T-helper 2 cell treated with Interferon-gamma antibody and Interleukin-4, amounts not matched to agents 100 ng/mL and 5 ng/mL, for 36 hours (primary cell): Measurements from ENCODE around the gene CPN1. TPM values are rescaled to one million over a fixed set of nuclear protein-coding genes. Genes with fewer than 3 reads are reported as not detected.
"Not testable (repeated sequence)": the region's sequence is repeated elsewhere in the genome, so short reads cannot be mapped to it uniquely, and the experiment has no call there.

Experiments used
- intact Hi-C: fragments of 100-400 bp; cut with micrococcal nuclease; formaldehyde crosslinking; loops from one replicate; pipeline ENCODE4 v1.15.1; 2023
- total RNA-seq: library from RNA; stranded (reverse); gene quantifications from 2 replicates; pipeline ENCODE4 v1.2.3, GENCODE V29; 2022

CPN1 gene
- total RNA-seq, 1 donor from 2014 or later = not detected

DNA sequence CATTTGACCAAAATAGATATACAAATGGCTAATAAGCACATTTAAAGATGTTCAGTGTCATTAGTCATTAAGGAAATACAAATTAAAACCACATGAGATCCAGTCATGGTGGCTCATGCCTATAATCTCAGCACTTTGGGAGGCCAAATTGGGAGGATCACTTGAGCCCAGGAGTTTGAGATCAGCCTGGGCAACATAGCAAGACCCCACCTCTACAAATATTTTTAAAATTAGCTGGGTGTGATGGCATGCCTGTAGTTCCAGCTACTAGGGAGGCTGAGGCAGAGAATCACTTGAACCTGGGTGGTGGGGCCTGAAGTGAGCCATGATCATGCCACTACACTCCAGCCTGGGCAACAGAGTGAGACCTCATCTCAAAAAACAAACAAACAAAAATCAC lies 607 bp upstream of the CPN1 start:
- intact Hi-C loops = not testable (repeated sequence)

DNA sequence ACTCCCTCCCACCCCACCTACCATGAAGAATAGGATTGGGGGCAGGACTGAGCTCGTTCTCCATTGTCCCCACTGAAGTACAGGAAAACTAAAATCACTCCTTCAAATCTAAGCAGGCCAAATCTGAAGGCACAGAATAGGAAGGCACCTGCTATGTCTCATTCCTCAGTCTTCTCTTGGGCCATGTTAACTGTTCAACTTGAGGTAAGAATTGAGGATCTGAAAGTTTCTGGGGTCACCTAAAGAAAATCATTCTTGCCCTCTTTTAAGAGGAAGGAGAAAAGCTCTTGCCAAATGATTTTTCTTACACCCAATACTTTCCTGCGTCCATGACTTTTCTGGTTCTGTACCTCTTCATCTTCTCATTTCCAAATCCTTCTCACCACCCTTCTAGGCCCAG lies 4.9 kb downstream of the CPN1 start:
- intact Hi-C loops = no loop called here

DNA sequence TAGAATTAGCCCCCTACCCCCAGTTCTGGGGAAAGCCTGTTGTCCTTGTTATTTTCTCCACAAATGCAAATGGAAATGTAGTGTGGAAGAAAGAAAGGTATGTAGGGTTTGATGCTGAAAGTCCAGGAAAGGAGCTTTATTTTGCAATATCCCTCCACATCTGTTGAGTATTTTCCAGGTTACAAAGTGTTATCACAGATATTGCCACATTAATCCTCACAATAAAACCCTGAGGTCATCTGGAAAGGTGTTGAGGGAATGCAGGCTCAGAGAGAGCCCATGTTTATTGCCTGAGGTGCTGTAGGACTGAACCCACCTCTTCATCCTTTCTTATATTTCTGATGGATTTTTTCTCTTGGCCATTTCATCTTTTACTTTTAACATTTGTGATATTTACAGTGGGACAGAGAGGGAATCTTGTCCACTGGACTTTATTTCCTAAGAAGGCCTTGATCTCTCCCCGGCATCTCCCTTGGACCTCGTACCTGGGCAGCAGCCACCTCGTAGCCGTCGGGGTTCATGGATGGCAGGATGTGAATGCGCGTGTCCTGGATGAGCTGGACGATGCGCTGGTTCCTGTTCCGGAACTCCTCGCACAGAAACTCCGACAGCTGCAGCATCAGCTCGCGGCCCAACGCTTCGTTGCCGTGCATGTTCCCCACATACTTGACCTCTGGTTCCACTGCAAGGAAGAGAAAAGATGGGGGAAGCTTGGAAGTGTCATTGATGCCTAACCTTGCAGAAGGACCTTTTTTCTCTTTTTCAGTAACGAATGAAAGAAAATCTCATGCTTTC lies 6.0 kb downstream of the CPN1 start:
- intact Hi-C loops = no loop called here

DNA sequence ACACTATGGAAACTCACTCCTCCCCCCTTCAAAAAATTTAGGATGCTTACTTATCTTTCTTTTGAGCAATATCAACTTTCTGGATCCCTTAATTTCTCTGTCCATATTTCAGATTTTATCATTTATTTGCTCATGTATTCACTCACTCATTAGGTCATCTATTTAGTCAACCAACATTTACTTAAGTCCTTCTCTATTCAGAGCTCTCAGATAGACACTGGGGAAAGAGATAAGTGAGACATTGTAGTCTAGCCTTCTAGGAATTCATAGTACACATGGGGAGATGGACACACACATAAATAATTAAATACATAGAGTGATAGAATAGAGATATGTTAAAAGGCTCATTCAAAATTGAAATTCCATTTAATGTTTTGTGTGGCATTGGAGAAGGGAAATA lies 9.2 kb downstream of the CPN1 start:
- intact Hi-C loops = no loop called here

DNA sequence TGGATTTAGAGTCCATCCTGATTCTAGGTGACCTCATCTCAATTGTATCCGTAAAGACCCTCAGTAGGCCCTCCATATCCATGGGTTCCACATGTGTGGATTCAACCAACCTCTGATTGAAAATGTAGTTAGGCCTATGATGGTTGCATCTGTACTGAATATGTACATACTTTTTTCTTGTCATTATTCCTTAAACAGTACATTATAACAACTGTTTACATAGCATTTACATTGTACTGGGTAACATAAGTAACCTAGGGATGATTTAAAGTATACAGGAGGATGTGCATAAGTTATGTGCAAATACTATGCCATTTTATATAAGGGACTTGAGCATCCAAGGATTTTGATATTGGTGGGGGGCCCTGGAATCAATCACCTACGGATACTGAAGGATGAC lies 10.1 kb downstream of the CPN1 start:
- intact Hi-C loops = no loop called here

DNA sequence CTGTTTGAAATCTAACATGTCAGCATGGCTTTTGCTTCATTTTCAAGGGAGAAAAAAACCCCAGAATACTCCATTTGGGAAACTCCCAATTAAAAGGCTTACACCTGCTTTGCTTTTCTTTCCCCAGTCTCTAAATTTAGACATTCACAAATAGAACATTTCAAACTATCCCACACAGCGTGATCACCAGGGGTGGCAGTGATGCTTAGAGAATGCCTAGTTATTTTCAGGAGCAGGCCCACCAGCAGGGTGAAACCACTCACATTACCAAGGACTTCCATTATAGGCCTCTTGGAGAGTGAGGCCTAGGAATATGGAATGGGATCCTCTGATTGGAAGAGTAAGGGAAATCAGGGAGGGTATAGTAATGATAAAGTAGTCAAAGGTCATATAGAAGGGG lies 14.2 kb downstream of the CPN1 start:
- intact Hi-C loops = no loop called here

DNA sequence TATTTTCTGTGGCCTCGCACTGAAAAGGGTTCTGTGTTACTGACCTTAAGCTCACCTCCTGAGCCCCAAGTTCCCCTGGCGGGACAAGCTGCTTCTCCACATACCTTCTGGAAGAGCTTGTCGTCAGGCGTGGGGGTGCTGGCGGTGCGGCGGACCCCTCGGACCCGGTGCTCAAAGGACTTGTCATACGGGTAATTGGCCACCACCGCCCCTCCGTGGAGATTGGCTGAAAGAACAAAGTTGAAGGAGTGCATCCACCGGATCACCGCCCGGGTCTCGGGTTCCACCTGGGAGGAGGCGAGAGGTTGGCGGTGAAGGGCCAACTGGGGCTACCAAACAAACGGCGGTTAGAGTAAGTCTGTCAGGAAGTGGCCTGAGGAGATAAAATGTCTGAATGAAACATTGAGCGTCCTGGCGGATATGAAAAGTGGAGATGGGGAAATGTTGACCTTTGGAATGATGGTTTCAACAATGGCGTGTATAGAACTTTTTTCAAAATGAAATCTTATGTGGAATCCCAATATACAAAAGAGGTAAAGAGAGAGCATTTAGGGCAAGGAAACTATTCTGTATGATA lies 16.5 kb downstream of the CPN1 start:
- intact Hi-C loops = no loop called here

DNA sequence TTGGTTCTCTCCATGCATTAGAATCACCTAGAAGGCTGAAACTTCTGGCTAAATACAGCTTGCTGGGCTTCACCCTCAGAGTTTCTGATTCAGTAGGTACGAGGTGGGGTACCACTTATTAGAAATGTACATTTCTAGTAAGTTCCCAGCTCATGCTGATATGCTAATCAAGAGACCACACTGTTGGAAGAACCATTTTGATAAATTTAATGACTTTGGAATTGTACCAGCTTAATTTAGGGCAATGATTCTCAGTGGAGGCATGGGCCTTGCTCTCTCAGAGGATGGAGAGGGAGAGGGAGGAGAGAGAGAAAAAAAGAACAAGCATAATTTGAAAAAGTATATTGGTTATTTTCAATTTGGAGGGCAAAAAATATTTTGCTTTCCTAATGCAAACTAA lies 20.3 kb downstream of the CPN1 start:
- intact Hi-C loops = no loop called here

DNA sequence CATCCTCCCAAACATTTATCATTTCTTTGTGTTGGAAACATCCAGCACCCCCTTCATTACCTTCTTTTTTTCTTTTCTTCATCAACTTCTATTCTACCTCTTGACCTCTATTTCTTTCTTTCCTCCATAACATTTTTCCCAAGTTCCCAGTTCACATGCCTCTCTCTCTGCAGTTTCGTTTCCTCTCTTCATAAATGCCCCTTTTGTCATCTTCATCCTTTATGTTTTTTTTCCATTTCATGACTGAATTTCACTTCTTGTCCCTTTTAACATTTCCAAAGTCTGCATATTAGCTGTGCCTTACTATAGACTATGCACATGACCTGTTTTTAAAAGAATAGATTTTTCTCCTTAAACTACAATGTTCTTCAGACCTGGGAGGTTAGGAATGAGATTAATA lies 23.7 kb downstream of the CPN1 start:
- intact Hi-C loops = no loop called here

DNA sequence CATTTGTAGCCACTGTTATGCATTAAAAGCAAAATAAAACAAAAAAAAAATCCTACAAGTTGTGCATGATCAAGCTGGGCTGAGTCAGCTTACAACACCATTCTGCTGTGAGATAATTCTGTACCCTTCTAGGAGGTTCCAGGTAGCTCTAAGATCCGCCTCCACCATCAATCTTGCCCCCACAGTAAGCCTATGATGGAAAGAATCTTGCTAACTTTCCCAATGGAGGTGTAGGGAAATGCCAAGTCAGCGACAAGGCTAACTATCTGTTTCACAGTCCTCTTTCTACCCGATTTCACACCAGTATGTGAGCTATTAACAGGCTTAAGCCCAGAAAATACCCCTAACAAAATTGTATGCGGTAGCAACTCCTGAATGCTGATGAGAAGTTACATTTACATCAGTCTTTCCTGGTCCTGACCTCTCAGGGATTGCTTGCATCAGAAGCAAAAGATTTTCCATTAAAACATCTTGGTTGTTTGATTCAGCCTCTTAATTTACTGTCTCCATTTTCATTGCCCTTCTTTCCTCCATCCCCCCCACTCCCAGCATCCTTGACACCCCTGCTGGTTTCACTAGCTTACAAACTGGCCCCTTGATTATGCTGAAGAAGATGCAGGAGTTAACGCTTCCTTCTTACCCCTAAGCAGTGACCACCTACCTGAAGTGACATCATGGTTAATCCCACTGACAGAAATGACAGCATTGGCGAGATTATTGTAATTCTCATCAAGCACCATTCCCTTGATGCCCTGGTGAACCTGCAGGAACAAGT lies 27.8 kb downstream of the CPN1 start:
- intact Hi-C loops = no loop called here

DNA sequence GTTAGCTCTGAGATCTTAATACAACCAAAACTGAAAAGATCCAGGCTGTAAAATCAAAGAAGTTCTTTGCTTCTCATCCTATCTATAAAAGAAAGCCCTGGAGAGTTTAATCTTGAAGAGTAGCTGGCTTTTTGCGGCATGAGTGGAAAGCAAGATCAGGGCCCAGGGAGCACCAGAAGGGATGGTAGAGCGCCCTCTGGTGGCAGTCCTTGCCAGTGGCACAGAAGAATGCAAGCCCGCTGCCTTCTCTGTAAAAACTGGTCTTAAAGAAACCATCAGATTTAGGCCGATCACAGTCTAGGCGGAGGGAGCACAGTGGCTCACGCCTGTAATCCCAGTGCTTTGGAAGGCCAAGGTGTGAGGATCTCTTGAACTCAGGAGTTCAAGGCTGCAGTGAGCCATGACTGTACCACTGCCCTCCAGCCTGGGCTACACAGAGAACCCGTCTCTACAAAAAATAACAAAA lies 35.6 kb downstream of the CPN1 start:
- intact Hi-C loops = loop anchor here (1.0 kb wide), 1 partner anchor 200 kb away; no protein-coding TSS in a partner anchor

DNA sequence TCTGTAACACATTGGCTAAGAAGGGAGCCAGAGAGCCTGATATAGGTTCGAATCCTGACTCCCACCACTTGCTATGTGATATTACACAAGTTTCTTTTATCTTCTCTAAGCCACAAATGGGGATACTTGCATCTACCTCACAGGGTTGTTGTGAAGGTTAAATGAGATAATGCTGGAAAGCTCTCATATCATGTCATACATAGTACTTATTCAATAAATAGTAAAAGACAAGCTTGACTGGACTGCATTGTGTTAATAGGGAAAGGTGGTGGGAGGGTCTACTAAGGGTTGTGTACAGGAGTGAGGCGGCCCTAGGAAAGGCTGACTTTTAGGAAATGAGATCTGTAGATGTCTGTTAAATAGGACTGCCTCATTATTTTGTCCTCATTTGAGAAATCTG lies 36.1 kb downstream of the CPN1 start:
- intact Hi-C loops = no loop called here

DNA sequence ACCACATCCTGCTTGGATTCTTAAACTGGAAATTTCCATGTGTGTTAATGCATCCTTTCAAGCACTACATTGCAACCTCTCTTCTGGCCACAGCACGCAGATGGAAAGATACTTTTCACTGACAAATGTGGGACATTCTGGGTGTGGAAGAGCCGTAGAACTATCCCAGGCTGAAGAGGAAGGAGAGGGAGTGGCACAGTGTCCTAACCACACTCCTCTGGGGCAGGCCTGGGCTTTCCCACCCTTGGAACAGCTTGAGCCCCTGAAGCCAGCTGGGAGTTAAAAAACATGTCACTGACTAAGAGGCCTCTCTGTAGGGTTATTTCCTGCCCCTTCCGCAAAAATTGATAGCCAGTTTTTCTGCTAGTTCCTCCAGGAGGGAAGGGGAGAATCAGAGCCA lies 37.9 kb downstream of the CPN1 start:
- intact Hi-C loops = no loop called here

DNA sequence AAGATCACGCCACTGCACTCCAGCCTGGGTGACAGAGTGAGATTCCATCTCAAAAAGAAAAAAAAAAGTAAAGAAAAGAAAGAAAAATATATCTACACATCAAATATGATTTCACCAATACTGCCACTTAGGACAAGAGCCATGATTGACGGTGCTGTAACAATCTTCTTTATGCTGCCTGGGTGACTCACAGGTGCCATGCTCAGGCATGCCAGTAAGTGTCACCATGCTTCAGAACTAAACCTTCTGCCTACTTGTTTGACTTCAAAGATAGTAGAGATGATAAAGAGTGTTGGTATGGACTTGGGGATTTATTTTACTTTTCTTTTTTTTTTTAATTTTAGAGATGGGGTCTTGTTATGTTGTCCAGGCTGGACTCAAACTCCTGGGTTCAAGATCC lies 38.3 kb downstream of the CPN1 start:
- intact Hi-C loops = no loop called here

DNA sequence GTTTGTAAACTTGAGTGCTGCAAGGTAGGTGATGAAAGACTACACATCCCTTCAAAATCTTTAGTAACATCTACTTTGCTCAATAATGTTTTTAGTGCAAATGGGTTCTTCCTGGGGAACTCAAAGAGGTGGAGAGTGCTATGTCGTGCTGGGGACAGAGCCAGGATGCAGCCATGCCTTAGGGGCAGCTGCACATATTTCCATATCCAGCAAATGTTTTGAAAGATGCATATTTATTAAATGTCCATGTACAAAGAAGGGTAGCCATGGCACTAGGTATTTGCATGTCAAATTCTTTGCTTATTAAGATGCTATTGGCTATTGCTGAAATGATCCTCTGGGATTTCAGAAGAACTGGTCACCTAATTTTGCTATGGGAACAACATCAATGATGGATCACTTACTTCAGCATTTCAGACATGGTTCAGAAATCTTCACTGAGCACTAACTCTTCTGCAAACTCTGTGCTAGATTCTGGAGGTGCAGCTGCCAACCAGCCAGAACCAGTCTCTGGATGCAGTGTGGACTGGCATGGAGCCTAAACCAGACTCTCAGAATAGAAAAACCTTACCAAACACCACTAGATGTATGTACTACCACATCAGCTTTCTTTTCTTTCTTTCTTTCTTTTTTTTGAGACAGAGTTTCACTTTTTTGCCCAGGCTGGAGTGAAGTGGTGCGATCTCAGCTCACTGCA lies 40.2 kb downstream of the CPN1 start:
- intact Hi-C loops = no loop called here

DNA sequence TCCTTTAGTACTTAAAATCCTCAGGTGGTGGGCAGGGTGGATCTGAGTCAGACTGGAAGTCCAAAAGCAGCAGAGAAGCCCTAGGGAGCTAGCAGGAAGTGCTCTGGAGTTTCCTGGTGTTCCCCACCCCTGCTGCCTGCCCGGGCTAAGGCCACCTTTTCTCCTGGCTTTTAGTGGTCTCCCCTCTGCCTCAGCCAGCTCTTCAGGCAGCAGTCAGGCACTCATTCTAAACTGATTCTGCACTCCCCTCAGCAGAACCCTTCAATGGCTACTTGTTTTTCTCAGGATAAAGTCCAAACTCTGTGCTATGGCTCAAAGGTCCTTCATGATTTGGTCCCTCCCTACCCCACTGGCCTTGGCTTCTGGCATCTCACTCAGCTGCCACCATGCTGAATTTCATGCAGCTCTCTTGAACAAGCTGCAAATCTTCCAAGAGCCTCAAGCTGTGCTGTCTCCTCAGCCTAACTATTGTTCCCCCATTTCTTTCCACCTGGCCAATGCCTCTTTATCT lies 43.1 kb downstream of the CPN1 start:
- intact Hi-C loops = no loop called here

DNA sequence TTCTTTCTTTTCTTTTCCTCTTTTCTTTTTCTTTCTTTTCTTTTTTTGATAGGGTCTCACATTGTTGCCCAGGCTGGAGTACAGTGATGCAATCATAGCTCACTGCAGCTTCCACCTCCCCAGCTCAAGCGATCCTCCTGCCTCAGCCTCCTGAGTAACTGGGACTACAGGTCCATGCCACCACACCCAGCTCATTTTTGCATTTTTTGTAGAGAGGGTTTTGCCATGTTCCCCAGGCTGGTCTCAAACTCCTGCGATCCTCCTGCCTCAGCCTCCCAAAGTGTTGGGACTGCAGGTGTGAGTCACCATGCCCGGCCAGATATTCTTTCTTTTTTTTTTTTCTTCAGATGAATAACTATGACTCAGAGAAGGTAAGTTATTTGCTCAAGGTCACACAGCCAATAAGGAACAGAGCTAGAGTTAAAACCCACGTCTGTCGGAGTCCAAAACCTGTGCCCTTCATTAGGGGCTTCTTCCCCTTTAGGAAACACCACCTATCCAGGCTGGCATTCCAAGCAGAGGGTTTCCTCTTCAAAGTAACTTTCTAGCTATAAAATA lies 43.8 kb downstream of the CPN1 start:
- intact Hi-C loops = no loop called here

DNA sequence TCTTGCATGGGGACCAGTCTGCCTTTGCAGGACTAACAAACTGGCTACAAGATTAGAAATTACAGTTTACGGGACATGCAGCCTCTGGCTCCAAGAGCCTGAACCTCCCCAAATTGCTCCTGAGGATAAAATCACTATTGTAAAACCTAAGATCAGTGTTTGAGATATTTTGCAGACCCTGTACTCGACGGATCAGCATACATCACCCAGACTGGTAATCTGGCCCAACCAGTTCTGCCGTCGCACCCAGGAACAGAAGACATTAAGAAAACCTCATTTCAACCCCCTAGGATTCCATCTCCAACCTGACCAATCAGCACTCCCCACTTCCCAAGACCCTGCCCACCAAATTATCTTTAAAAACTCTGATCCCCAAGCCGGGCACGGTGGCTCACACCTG lies 44.8 kb downstream of the CPN1 start:
- intact Hi-C loops = no loop called here

DNA sequence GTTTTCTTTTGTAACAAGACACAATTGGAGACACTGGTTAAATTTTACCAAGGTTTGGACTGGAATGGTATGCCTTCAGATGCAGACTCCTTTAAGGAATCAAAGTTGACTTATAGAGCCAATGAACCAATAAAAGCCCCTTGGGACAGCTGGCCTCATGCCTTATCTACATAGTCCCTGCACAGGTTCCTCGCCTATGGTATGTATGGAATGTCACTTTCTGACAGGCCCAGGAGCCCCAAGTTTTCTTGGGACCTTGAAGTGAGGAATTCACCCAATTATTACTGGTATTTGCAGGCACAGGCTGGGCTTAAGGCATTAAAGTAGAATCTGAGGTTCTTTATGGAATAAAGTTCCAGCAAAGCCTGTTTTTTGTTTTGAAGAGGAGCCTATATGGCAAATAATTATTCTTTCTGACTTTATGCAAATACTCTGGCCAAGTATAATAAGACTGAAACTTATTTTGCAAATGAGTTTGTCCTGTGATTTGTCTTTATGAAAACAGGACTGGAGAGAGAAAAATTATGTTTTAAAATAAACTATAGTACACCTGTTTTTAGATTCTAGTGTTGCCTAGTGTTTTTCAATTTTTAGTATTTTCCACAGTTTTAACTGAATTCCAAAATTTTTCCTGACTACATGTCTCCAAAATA lies 47.8 kb downstream of the CPN1 start:
- intact Hi-C loops = no loop called here

DNA sequence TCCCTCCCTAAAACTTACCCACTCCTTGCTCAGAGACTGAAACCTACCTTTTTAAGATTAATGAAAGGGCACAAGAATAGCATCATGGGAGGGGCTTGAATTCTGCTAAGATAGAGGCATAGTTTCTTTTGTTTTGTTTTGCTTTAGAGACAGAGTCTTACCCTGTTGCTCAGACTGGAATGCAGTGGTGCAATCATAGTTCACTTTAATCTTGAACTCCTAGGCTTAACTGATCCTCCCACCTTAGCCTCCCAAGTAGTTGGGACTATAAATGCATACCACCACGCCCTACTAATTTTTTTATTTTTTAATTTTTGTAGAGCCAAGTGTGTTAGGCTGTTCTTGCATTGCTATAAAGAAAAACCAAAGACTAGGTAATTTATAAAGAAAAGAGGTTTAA lies 54.3 kb downstream of the CPN1 start:
- intact Hi-C loops = no loop called here

DNA sequence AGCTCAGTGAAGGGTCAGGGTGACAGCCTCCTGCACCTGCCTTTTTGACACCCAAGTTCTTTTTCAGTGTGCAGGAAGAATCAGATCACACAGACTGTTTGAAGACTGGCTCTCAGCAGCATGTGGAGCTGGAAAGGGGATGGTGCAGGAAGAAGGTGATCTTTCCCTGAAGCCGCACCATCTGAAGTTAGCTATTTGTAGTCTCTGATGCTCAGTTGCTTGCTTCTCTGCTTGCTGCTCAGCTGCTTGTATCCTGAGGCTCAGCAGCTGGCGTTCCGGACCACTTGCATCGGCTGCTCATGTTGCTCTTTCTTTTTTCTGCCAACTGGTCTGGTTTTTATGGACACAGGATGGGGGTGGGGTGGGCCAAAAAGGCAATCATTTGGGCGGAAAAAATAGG lies 56.1 kb downstream of the CPN1 start:
- intact Hi-C loops = no loop called here
